DND-41 (cell line): ENCODE measurements around the gene MIPEP.

Experiments used
- ATAC-seq: fragments of 200-7000 bp; cut with Tn5 transposase; 3 replicates; pipeline ENCODE4 v1.9.1; 2021; ENCODE audit warnings: low read depth; ENCODE audit not compliant: insufficient read depth
- DNase-seq: peaks from one replicate; pipeline ENCODE4 v3.0.0-alpha.2; 2020
- H2AFZ ChIP-seq: 2 replicates; pipeline ENCODE4 v1.6.0; 2012; ENCODE audit warnings: low read depth, low read length
- H3K27ac ChIP-seq: 2 replicates; pipeline ENCODE4 v1.5.1; 2012; ENCODE audit warnings: low read length, inconsistent platforms
- H3K27me3 ChIP-seq: fragments of 200-600 bp; sonication (generic); 2 replicates; pipeline ENCODE4 v1.6.0; 2012; ENCODE audit warnings: low read length, mild to moderate bottlenecking, inconsistent platforms; ENCODE audit not compliant: insufficient read depth, poor library complexity
- H3K36me3 ChIP-seq: 2 replicates; pipeline ENCODE4 v1.5.1; 2012; ENCODE audit warnings: low read length, inconsistent platforms; ENCODE audit not compliant: insufficient read depth
- H3K4me1 ChIP-seq: 2 replicates; pipeline ENCODE4 v1.5.1; 2012; ENCODE audit warnings: mild to moderate bottlenecking, low read length; ENCODE audit not compliant: insufficient read depth
- H3K4me2 ChIP-seq: 2 replicates; pipeline ENCODE4 v1.6.0; 2012; ENCODE audit warnings: mild to moderate bottlenecking, moderate library complexity, low read length, inconsistent platforms; ENCODE audit not compliant: insufficient read depth
- H3K4me3 ChIP-seq, 2 experiments: fragments of 200-600 bp in 1 of 2; shearing (Covaris generic) in 1 of 2; 2 replicates each; pipeline ENCODE4 v1.5.1; 2012 to 2016; ENCODE audit warnings: inconsistent platforms in 2 of 2, low read length in 2 of 2, mild to moderate bottlenecking in 2 of 2, low read depth in 1 of 2, moderate library complexity in 1 of 2
- H3K79me2 ChIP-seq: 2 replicates; pipeline ENCODE4 v1.6.0; 2012; ENCODE audit warnings: low read length, inconsistent platforms; ENCODE audit not compliant: insufficient read depth
- H3K9ac ChIP-seq: 2 replicates; pipeline ENCODE4 v1.6.0; 2012; ENCODE audit warnings: low read depth, mild to moderate bottlenecking, inconsistent platforms, low read length, moderate library complexity
- H3K9me3 ChIP-seq: 2 replicates; pipeline ENCODE4 v1.5.1; 2012; ENCODE audit warnings: low read length, moderate library complexity, mild to moderate bottlenecking, inconsistent platforms; ENCODE audit not compliant: insufficient read depth, severe bottlenecking
- H4K20me1 ChIP-seq: 2 replicates; pipeline ENCODE4 v1.6.0; 2012; ENCODE audit warnings: low read length; ENCODE audit not compliant: insufficient read depth
- EZH2 ChIP-seq: IDR thresholded peaks from 3 replicates; pipeline ENCODE4 v1.6.1; 2012; ENCODE audit warnings: borderline replicate concordance, low read depth, mild to moderate bottlenecking, moderate library complexity, low read length, inconsistent platforms; ENCODE audit not compliant: severe bottlenecking
- TF ChIP-seq, protein P1 (sequence below): IDR thresholded peaks from 2 replicates; pipeline ENCODE4 v1.5.1; 2012; ENCODE audit warnings: borderline replicate concordance, low read length, moderate library complexity, mild to moderate bottlenecking; ENCODE audit not compliant: poor library complexity, severe bottlenecking; ENCODE audit errors: extremely low read depth

Gene MIPEP

DNA sequence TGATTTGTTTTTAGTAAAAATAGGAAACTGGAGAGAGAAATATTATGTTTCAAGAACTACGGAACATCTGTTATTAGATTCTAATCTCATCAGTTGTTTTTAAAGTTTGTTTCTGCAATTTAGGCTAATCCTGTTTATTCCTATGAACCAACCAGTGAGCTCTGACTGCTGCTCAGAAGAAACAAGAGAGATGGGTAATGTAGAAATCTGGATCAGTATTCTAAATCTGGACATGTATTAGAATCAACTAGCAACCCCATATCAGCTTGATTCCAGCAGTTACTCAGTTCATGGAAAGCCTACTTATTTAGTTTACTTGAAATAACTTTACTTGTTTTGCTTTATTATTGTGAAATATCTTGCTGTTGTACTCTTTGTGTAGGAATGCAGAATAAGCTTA is 203.8 kb downstream of the MIPEP start:
- Histone ChIP-seq H3K4me3 (no peak overlapping the region), H3K36me3 (no peaks in the 10 kb centered on the region), H3K9me3 (peaks cover 6% of the 10 kb centered on the region), H3K27ac (no peak overlapping the region), H3K4me2 (no peak overlapping the region), H3K27me3 (no peaks in the 10 kb centered on the region), H3K9ac (no peak overlapping the region), H4K20me1 (no peaks in the 10 kb centered on the region), H2AFZ (no peak overlapping the region), H3K4me1 (no peaks in the 10 kb centered on the region), H3K79me2 (no peaks in the 10 kb centered on the region)
- no peak for ATAC-seq
- TF ChIP-seq EZH2 = no peak
- TF ChIP-seq, protein P1, sequence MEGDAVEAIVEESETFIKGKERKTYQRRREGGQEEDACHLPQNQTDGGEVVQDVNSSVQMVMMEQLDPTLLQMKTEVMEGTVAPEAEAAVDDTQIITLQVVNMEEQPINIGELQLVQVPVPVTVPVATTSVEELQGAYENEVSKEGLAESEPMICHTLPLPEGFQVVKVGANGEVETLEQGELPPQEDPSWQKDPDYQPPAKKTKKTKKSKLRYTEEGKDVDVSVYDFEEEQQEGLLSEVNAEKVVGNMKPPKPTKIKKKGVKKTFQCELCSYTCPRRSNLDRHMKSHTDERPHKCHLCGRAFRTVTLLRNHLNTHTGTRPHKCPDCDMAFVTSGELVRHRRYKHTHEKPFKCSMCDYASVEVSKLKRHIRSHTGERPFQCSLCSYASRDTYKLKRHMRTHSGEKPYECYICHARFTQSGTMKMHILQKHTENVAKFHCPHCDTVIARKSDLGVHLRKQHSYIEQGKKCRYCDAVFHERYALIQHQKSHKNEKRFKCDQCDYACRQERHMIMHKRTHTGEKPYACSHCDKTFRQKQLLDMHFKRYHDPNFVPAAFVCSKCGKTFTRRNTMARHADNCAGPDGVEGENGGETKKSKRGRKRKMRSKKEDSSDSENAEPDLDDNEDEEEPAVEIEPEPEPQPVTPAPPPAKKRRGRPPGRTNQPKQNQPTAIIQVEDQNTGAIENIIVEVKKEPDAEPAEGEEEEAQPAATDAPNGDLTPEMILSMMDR = no peak
- no peak for DNase-seq

DNA sequence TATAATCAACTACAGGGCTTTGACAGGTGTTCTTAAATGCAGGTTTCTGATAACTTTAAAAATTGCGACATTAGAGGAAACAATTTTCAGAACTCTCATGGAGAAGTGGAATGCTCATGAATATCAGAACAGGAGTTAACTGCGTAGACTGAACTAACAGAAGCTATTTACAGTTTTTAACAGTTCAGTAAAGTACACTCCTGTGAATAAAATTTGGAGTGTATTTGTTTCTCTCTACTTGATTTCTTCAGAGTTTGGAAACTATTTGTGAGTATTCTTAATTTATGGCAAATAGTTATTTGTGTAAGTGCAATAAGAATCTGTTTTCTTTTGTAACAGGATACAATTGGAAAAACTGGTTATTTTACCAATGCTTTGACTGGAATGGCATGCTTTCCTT is 204.6 kb downstream of the MIPEP start:
- DNase-seq (no peak), ATAC-seq (no peak)
- Histone ChIP-seq H3K4me1 (no peaks in the 10 kb centered on the region), H3K36me3 (no peaks in the 10 kb centered on the region), H3K9ac (no peak overlapping the region), H3K4me2 (no peak overlapping the region), H2AFZ (no peak overlapping the region), H3K27ac (no peak overlapping the region), H3K4me3 (no peak overlapping the region), H4K20me1 (no peaks in the 10 kb centered on the region), H3K9me3 (peaks cover 6% of the 10 kb centered on the region), H3K27me3 (no peaks in the 10 kb centered on the region), H3K79me2 (no peaks in the 10 kb centered on the region)
- TF ChIP-seq EZH2 = no peak
- TF ChIP-seq, protein P1 = no peak

DNA sequence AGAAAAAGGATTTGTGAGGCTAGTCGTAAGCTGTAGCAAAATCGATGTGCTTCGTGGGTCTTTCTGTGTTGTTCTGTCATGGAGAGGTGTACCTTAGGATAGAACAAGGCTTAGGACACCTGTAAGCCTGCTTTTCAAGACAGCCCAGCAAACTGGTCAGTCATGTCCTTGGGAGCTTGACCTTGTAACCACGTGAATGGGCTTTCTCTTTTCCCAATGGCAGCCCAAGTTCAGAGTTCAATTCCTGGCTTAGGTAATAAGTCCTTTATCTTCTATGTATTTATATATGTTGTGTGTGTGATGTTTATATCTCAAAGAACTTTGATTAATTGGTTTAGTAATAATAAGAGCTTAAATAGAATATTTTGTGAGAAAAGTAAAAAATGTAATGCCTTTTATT is 206.1 kb downstream of the MIPEP start:
- Histone ChIP-seq H2AFZ (no peak overlapping the region), H3K9me3 (peaks cover 6% of the 10 kb centered on the region), H3K27ac (no peak overlapping the region), H4K20me1 (no peaks in the 10 kb centered on the region), H3K36me3 (no peaks in the 10 kb centered on the region), H3K79me2 (no peaks in the 10 kb centered on the region), H3K27me3 (no peaks in the 10 kb centered on the region), H3K4me1 (no peaks in the 10 kb centered on the region), H3K9ac (no peak overlapping the region), H3K4me2 (no peak overlapping the region), H3K4me3 (no peak overlapping the region)
- DNase-seq = no peak
- no peak for ATAC-seq
- TF ChIP-seq EZH2 = no peak
- TF ChIP-seq, protein P1 = no peak
